ENCODE measurements around the gene IGSF3.
"Not testable (repeated sequence)": the region's sequence is repeated elsewhere in the genome, so short reads cannot be mapped to it uniquely, and the experiment has no call there.

IGSF3 gene

DNA sequence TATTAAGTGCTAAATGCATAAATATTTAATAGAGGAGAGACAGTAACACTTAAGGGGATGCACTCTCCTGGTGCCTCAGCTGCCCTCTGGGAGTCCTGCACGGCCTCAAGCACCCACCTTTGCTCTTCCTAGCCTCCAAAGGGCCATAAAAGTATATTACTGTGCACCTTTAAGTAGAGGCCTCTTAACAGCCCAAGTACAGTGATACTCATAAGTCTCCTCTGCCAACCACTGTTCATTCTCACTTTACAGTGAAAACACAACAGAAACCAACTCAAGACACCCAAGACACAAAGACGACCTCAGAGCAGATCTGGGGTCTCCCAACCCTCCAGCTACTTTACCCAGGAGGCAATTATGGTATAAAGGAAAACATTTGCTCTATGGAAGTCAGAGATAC lies 70.1 kb downstream of the IGSF3 start:
- DNase-seq (ENCODE audit: low read depth in 2 of 2): not testable (repeated sequence)

DNA sequence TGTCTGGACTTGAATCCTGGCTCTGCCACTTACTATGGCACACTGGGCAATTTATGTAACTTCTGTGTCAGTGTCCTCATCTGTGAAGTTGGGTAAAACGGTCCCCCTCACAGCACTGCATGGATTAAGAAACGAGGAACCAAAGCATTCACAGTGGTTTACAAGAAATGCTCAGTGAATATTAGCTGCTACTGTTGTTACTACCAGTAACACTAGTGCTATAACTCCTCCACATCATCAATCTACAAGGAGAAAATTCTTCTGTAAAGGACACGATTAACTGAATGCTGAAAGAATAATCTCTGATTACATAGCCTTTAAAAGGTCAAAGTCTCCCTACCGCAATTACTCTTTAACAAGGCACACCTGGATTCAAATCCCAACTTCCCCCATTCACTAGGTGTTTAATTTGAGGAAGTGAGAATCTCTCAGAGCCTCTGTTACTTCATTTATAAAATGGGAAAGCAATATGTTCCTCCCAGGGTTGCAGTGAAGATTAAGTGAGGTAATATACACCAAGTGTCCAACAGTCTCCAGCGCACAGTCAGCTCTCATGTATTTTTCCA lies 70.7 kb downstream of the IGSF3 start:
- not testable (repeated sequence) for DNase-seq (ENCODE audit: low read depth in 2 of 2)

- not testable (repeated sequence) for DNase-seq (ENCODE audit: low read depth in 2 of 2)
Observed at GRCh38 chr1:116595946-116596741, 71.4 kb downstream of the IGSF3 start.

DNA sequence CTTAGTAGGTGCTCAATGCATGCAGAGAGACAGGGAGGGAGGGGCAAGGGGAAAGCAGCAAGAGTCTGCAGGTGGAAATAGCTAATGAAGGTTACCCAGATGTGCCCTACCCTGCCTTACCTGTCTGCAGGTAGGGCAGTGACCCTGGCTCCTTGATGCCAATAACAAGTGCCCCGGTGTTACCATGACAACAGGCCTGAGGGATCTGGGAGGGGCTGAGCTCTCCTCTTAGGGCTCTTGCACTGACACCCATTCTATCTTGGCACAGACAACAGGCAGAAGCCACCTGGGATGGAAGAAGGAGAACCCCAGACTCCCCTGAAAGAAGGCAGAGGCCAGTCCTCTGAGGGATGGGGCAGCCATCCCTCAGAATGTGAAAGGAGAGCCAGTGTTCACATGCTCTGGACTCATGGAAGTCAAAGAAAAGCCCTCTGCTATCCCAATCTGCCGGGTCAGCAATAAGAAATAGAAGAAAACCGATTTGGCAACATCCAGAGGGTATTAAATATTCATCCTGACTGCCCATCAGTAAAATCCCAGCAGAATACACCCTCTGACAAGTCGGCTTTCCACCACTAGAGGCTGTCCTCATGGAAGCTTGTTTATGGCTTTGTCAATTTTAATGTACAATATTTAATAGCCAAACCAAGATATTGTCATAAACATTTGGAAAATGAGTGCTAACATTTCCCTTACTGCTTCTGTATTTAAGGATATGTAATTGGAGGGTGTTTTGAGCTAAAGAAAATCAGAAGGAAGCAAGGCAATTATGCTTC lies 72.3 kb downstream of the IGSF3 start:
- not testable (repeated sequence) for DNase-seq (ENCODE audit: low read depth in 2 of 2)

DNA sequence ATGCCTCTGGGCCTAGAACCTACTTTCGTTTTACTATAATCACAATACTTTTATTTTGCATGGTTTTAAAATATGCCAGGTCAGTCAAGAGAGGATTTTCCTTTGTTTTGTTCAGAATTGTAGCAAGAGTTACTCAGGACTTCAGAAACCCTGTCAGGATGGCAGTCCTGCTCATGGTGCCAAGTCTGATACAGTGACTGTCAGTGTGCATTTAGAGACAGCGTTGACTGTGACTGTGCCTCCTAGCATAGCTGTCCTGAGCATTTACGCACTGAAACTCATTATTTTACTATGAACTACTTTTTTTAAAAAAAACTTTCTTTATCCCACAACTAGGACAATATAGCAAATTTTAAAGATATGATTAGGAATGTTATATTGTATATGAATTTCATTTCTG lies 73.6 kb downstream of the IGSF3 start:
- DNase-seq (ENCODE audit: low read depth in 2 of 2): not testable (repeated sequence)

DNA sequence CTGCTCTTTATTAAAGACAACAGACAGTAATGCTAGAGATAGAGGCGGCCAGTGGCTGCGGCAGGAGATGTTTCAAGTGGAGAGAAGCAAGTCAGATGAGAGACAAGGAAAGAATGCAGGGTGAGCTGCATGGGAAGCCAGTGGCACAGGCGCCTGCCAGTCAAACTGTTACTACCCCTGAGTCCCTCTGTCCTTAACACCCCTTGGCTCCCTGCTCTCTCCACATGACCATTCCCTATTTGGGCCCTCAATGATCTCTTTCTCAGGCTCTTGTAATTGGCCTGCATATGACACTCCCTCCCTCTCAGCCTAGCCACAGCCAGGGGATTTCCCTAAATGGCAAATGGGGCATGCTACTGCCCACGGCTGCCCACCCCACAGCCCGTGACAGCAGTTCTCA lies 74.1 kb downstream of the IGSF3 start:
- DNase-seq (ENCODE audit: low read depth in 2 of 2): not testable (repeated sequence)

- not testable (repeated sequence) for DNase-seq (ENCODE audit: low read depth in 2 of 2)
Observed at GRCh38 chr1:116591951-116592605, 75.5 kb downstream of the IGSF3 start.

DNA sequence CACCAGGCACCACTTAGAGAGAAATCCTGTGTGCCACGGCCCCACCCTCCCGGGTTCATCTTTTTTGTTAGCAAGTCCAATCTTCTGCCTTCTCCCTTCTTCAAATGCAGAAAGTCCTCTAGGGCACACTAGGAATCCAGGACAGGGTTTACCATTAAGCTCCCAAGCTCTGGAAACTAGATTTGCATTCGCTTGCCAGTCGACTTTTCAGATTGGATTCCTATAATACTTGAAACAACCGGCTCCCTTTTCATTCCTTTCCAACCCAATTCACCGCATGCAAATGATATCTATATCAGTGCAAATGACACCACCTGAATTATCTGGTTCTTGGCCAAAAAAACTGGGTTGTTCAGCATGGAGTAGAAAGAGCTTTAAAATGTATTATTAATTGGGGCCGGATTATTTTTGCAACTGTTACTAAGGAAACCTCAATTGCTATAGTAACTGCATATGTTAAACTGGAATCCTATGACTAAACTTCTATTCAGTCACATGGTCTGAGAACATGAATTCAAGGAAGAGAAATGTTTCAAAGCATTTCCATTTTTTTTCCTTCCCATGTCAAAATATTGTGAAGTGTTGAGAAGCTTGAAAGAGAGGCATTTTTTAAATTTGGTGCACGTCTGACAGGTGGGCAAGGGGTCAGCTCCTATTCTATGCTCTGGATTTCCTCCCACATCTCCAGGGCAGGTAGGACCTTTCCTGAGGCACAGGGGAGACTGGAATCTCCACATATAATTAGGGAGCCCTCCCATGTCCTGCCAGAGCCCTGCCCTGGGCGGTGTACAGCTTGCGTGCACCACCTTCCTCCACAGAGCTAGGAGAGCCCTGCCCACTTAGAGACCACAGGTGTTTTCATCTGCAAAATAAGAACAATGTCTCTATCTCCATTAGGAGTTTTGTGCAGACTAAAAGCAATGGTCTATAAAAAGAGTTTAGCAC lies 76.3 kb downstream of the IGSF3 start:
- not testable (repeated sequence) for DNase-seq (ENCODE audit: low read depth in 2 of 2)

GRCh38 chr1:116590359-116591005 lies 77.1 kb downstream of the IGSF3 start:
- not testable (repeated sequence) for DNase-seq (ENCODE audit: low read depth in 2 of 2)

GRCh38 chr1:116589101-116589735 lies 78.3 kb downstream of the IGSF3 start:
- not testable (repeated sequence) for DNase-seq (ENCODE audit: low read depth in 2 of 2)

- DNase-seq (ENCODE audit: low read depth in 2 of 2): no peak
Observed at GRCh38 chr1:116587501-116588227, 79.9 kb downstream of the IGSF3 start.

DNA sequence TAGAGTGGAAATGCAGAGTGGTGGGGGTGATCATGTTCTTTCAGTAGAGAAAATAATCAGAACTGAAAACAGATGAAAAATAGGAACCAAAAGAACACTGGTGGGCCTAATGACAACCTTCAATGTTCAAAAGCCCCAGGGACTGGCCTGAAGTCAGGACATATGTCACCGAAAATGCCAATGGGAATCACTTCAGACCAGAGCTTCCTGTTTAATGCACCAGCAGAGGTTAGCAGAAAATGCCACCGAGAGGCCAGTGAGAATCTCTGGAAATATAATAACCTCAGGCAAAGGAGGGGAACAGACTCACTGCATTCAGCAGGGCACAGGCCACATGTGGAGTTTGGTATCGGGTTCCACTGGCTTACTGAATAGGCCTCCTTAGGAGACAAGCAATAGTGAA lies 80.8 kb downstream of the IGSF3 start:
- DNase-seq (ENCODE audit: low read depth in 2 of 2): no peak

- no peak for DNase-seq (ENCODE audit: low read depth in 2 of 2)
Observed at GRCh38 chr1:116585886-116586285, 81.6 kb downstream of the IGSF3 start.

GRCh38 chr1:116581323-116581885 lies 86.1 kb downstream of the IGSF3 start:
- no peak for DNase-seq (ENCODE audit: low read depth in 2 of 2)

DNA sequence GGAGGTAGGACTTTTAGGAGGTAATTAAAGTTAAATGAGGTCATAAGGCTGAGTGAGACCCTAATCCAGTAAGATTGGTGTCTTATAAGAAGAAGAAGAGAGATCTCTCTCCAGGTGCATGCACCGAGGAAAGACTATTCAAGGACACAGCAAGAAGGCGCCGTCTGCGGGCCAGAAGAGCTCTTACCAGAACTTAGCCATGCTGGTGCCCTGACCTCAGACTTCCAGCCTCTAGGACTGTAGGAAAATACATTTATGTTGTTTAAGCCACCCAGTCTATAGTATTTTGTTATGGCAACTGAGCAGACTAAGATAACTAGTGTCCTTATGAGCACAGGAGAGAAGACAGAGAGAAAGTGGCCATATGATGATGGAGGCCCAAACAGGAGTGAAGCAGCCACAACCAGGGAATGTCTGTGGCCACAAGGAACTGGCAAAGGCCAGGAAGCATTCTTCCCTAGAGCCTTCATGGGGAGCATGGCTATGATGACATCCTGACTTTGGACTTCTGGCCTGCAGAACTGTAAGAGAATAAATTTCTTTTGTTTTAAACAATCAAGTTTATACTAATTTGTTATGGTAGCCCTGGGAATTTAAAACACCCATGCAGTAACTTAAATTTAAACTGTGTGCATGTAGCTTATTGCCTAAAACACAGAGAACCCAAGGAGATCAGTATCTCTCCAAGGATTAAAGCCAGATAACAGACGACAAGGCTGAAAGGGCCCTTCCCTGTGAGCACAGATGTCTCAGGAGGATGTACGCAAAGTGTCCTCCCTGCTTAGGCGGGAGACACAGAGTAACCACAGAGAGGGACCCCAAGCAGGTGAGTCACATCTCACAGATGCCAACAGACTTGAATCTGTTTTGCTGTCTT lies 86.8 kb downstream of the IGSF3 start:
- DNase-seq (ENCODE audit: low read depth in 2 of 2): no peak

GRCh38 chr1:116579259-116579875 lies 88.2 kb downstream of the IGSF3 start:
- no peak for DNase-seq (ENCODE audit: low read depth in 2 of 2)

DNA sequence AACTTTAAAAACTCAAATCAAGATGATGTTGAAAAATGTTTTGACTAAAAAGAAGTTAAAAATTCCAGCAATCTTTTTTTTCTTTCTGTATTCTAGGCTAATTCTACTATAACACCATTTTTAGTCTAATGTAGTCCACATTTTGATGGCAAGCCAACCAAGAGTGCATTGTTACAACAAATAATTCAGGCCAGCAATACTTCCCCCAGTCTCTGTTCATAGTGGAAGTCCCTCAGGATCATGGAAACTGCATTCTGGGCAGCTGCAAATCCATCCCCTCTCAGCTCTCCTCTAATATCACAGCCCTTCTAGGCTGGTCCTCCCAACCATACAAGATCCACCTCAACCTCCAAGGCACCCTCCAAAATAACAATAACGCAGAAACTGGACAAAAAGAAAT lies 89.0 kb downstream of the IGSF3 start:
- DNase-seq (ENCODE audit: low read depth in 2 of 2): no peak
